Subcutaneous abdominal adipose tissue (tissue), 5 donors: ENCODE measurements around the gene SURF4.
"Not testable (repeated sequence)": the region's sequence is repeated elsewhere in the genome, so short reads cannot be mapped to it uniquely, and the experiment has no call there.

Experiments
- H3K27ac ChIP-seq: one replicate; pipeline ENCODE4 v1.7.0; 2013; ENCODE audit warnings: low read depth, mild to moderate bottlenecking, inconsistent platforms, low read length, moderate library complexity
- H3K27me3 ChIP-seq, 5 donors: one replicate each; pipeline ENCODE4 v1.7.0; 2013; ENCODE audit warnings: low read length in 5 of 5, inconsistent platforms in 1 of 5; ENCODE audit not compliant: control insufficient read depth in 5 of 5, insufficient read depth in 4 of 5
- H3K36me3 ChIP-seq, 5 donors: one replicate each; pipeline ENCODE4 v1.7.0; 2013; ENCODE audit warnings: low read length in 5 of 5; ENCODE audit not compliant: control insufficient read depth in 5 of 5, insufficient read depth in 5 of 5
- H3K4me1 ChIP-seq, 5 donors: one replicate each; pipeline ENCODE4 v1.7.0; 2013; ENCODE audit warnings: low read length in 5 of 5, mild to moderate bottlenecking in 3 of 5, moderate library complexity in 1 of 5; ENCODE audit not compliant: control insufficient read depth in 5 of 5, insufficient read depth in 5 of 5
- H3K4me3 ChIP-seq, 5 donors: one replicate each; pipeline ENCODE4 v1.7.0; 2013; ENCODE audit warnings: low read length in 5 of 5, low read depth in 1 of 5
- H3K9ac ChIP-seq, 5 donors: one replicate each; pipeline ENCODE4 v1.7.0; 2013; ENCODE audit warnings: low read length in 5 of 5, mild to moderate bottlenecking in 4 of 5, moderate library complexity in 3 of 5
- H3K9me3 ChIP-seq, 5 donors: one replicate each; pipeline ENCODE4 v1.7.0; 2013; ENCODE audit warnings: low read length in 5 of 5; ENCODE audit not compliant: control insufficient read depth in 5 of 5
- donor health status: healthy.
- donor health status: healthy.
- donor health status: healthy.
- donor health status: healthy.
- donor health status: healthy.

SURF4 gene

GRCh38 chr9:133377721-133378216, 1.9 kb upstream of the SURF4 start:
- H3K36me3 ChIP-seq, result peaks cover 0 to 4% (median 3%) of the 10 kb centered on the region in 5 donors
- no peak overlapping the region for H3K9ac ChIP-seq
- peaks cover 0 to 8% (median 2%) of the 10 kb centered on the region in 5 donors for H3K9me3 ChIP-seq
- H3K27ac ChIP-seq, result no peak overlapping the region
- peaks cover 2 to 39% (median 29%) of the 10 kb centered on the region in 5 donors for H3K4me1 ChIP-seq
- no peaks in the 10 kb centered on the region for H3K27me3 ChIP-seq
- H3K4me3 ChIP-seq, result no peak overlapping the region

- Histone ChIP-seq H3K4me1 (peaks cover 3 to 43% (median 34%) of the 10 kb centered on the region in 5 donors), H3K27ac (peak overlapping the region; percentile 54)
- not testable (repeated sequence) for H3K4me3 ChIP-seq, H3K36me3 ChIP-seq, H3K9ac ChIP-seq, H3K27me3 ChIP-seq, H3K9me3 ChIP-seq
Measured at GRCh38 chr9:133377280-133377679, 1.4 kb upstream of the SURF4 start.

- Histone ChIP-seq H3K27ac (peak overlapping the region; percentile 74), H3K36me3 (peaks cover 0 to 14% (median 9%) of the 10 kb centered on the region in 5 donors), H3K9ac (peak overlapping the region; percentile 40 to 100 (median 96)), H3K4me3 (peak overlapping the region; percentile 75 to 98 (median 88)), H3K9me3 (peaks cover 0 to 8% (median 2%) of the 10 kb centered on the region in 5 donors), H3K27me3 (no peaks in the 10 kb centered on the region), H3K4me1 (peaks cover 14 to 64% (median 55%) of the 10 kb centered on the region in 5 donors)
Measured at GRCh38 chr9:133375116-133375723, 640 bp downstream of the SURF4 start.

- Histone ChIP-seq H3K4me1 (peaks cover 14 to 70% (median 60%) of the 10 kb centered on the region in 5 donors), H3K36me3 (peaks cover 0 to 20% (median 15%) of the 10 kb centered on the region in 5 donors), H3K27ac (peak overlapping the region; percentile 74), H3K9me3 (peaks cover 0 to 8% (median 2%) of the 10 kb centered on the region in 5 donors), H3K9ac (peak overlapping the region; percentile 40 to 100 (median 96)), H3K4me3 (peak overlapping the region; percentile 75 to 98 (median 88)), H3K27me3 (no peaks in the 10 kb centered on the region)
Measured at GRCh38 chr9:133374612-133375115, 1.2 kb downstream of the SURF4 start.

- Histone ChIP-seq H3K4me1 (peaks cover 28 to 88% (median 84%) of the 10 kb centered on the region in 5 donors), H3K27ac (peak overlapping the region; percentile 74), H3K4me3 (peak overlapping the region in 3 of 5 donors; percentile 3 to 14 (median 7)), H3K9me3 (no peaks in the 10 kb centered on the region), H3K9ac (peak overlapping the region in 3 of 5 donors; percentile 22 to 39 (median 36)), H3K27me3 (no peaks in the 10 kb centered on the region), H3K36me3 (peaks cover 0 to 33% (median 24%) of the 10 kb centered on the region in 5 donors)
Measured at GRCh38 chr9:133372144-133372543, 3.7 kb downstream of the SURF4 start.

- Histone ChIP-seq H3K4me3 (peak overlapping the region in 1 of 5 donors; percentile 3), H3K27ac (peak overlapping the region; percentile 74)
Measured at GRCh38 chr9:133371261-133371711, 4.6 kb downstream of the SURF4 start.

GRCh38 chr9:133370685-133371084, 5.2 kb downstream of the SURF4 start:
- Histone ChIP-seq H3K27me3 (no peaks in the 10 kb centered on the region), H3K36me3 (peaks cover 4 to 48% (median 39%) of the 10 kb centered on the region in 5 donors), H3K4me3 (no peak overlapping the region), H3K4me1 (peaks cover 28 to 86% (median 75%) of the 10 kb centered on the region in 5 donors), H3K27ac (no peak overlapping the region), H3K9ac (no peak overlapping the region), H3K9me3 (no peaks in the 10 kb centered on the region)

More at GRCh38 chr9:133371261-133371711, 4.6 kb downstream of the SURF4 start:
- no peaks in the 10 kb centered on the region for H3K9me3 ChIP-seq
- peak overlapping the region in 3 of 5 donors; percentile 16 to 30 (median 22) for H3K9ac ChIP-seq
- H3K36me3 ChIP-seq, result peaks cover 0 to 42% (median 33%) of the 10 kb centered on the region in 5 donors
- H3K4me1 ChIP-seq, result peaks cover 28 to 87% (median 76%) of the 10 kb centered on the region in 5 donors
- no peaks in the 10 kb centered on the region for H3K27me3 ChIP-seq

GRCh38 chr9:133369933-133370332, 5.9 kb downstream of the SURF4 start:
- Histone ChIP-seq H3K27ac (no peak overlapping the region), H3K27me3 (no peaks in the 10 kb centered on the region), H3K9ac (peak overlapping the region in 2 of 5 donors; percentile 24 to 28), H3K4me3 (no peak overlapping the region), H3K36me3 (peaks cover 6 to 54% (median 46%) of the 10 kb centered on the region in 5 donors), H3K4me1 (peaks cover 28 to 83% (median 73%) of the 10 kb centered on the region in 5 donors), H3K9me3 (no peaks in the 10 kb centered on the region)

GRCh38 chr9:133369422-133369821, 6.4 kb downstream of the SURF4 start:
- H3K4me3 ChIP-seq, result no peak overlapping the region
- H3K27me3 ChIP-seq, result no peaks in the 10 kb centered on the region
- H3K27ac ChIP-seq, result peak overlapping the region; percentile 75
- peak overlapping the region in 2 of 5 donors; percentile 24 to 28 for H3K9ac ChIP-seq
- H3K9me3 ChIP-seq, result no peaks in the 10 kb centered on the region
- H3K4me1 ChIP-seq, result peaks cover 28 to 78% (median 69%) of the 10 kb centered on the region in 5 donors
- H3K36me3 ChIP-seq, result peaks cover 6 to 58% (median 50%) of the 10 kb centered on the region in 5 donors
